PC-9 (cell line): ENCODE measurements around the gene ABLIM1.

ENCODE experiments used
- CTCF ChIP-seq: fragments of 200-600 bp; sonication (generic); conservative IDR thresholded peaks from 2 replicates; pipeline ENCODE4 v1.6.1; 2017; ENCODE audit warnings: mixed run types, antibody characterized with exemption, mild to moderate bottlenecking, moderate library complexity
- EZH2 ChIP-seq: fragments of 200-600 bp; sonication (generic); IDR thresholded peaks from 2 replicates; pipeline ENCODE4 v1.8.0; 2017; ENCODE audit warnings: antibody characterized with exemption, low read depth

- TF ChIP-seq EZH2 (no peak), CTCF (no peak)
These were observed 80.9 kb downstream of the ABLIM1 start for GRCh38 chr10:114577133-114577532.
